ENCODE measurements around the gene TCEANC2. TPM values are rescaled to one million over a fixed set of nuclear protein-coding genes. Genes with fewer than 3 reads are reported as not detected.

Gene TCEANC2
- total RNA-seq, 4 donors from 2014 or later = 1.5 to 7.3 (median 3.2) TPM

GRCh38 chr1:54051933-54052430, 1.4 kb upstream of the TCEANC2 start:
- peak overlapping the region; percentile 73 to 90 for H3K4me3 ChIP-seq
- H3K27ac ChIP-seq = peak overlapping the region; percentile 90 to 91
- DNase-seq = no peak
- intact Hi-C loops (cut with DNase I; ENCODE audit: low total_unique reads) = no loop called here
- H3K27me3 ChIP-seq = no peaks in the 10 kb centered on the region
- no peaks in the 10 kb centered on the region for H3K36me3 ChIP-seq
- no peak for TF ChIP-seq POLR2A (IDR thresholded peaks at IDR 0.05)
- no peak for TF ChIP-seq CTCF (IDR thresholded peaks at IDR 0.05)
- peaks cover 0 to 4% of the 10 kb centered on the region in 2 donors for H3K4me1 ChIP-seq
- no peaks in the 10 kb centered on the region for H3K9me3 ChIP-seq

GRCh38 chr1:54052431-54052933, 926 bp upstream of the TCEANC2 start:
- peak; percentile 19 to 20 for DNase-seq
- no peaks in the 10 kb centered on the region for H3K27me3 ChIP-seq
- intact Hi-C loops (cut with DNase I; ENCODE audit: low total_unique reads) = no loop called here
- H3K27ac ChIP-seq = peak overlapping the region; percentile 90 to 91
- TF ChIP-seq CTCF (IDR thresholded peaks at IDR 0.05) (no peak), POLR2A (IDR thresholded peaks at IDR 0.05) (no peak)
- no peaks in the 10 kb centered on the region for H3K36me3 ChIP-seq
- peak overlapping the region; percentile 73 to 90 for H3K4me3 ChIP-seq
- H3K9me3 ChIP-seq = no peaks in the 10 kb centered on the region
- peaks cover 0 to 4% of the 10 kb centered on the region in 2 donors for H3K4me1 ChIP-seq

- DNase-seq = no peak
- no peaks in the 10 kb centered on the region for H3K27me3 ChIP-seq
- intact Hi-C loops (cut with DNase I; ENCODE audit: low total_unique reads) = no loop called here
- no peak for TF ChIP-seq POLR2A (IDR thresholded peaks at IDR 0.05)
- no peak for TF ChIP-seq CTCF (IDR thresholded peaks at IDR 0.05)
- H3K4me3 ChIP-seq = peak overlapping the region; percentile 73 to 90
- H3K9me3 ChIP-seq = no peaks in the 10 kb centered on the region
- H3K4me1 ChIP-seq = peaks cover 0 to 4% of the 10 kb centered on the region in 2 donors
- H3K27ac ChIP-seq = peak overlapping the region; percentile 90 to 91
- no peaks in the 10 kb centered on the region for H3K36me3 ChIP-seq
Measured at GRCh38 chr1:54053745-54054437, 483 bp downstream of the TCEANC2 start.

- intact Hi-C loops (cut with DNase I; ENCODE audit: low total_unique reads) = no loop called here
- Histone ChIP-seq H3K27me3 (no peaks in the 10 kb centered on the region), H3K36me3 (no peaks in the 10 kb centered on the region), H3K4me1 (peaks cover 0 to 4% of the 10 kb centered on the region in 2 donors), H3K27ac (peak overlapping the region in 1 of 2 donors; percentile 90), H3K4me3 (peak overlapping the region; percentile 73 to 90), H3K9me3 (no peaks in the 10 kb centered on the region)
- no peak for TF ChIP-seq CTCF (IDR thresholded peaks at IDR 0.05)
- TF ChIP-seq POLR2A (IDR thresholded peaks at IDR 0.05) = no peak
- DNase-seq = no peak
Measured at GRCh38 chr1:54054438-54054749, 986 bp downstream of the TCEANC2 start.

GRCh38 chr1:54064299-54064698, 10.9 kb downstream of the TCEANC2 start:
- Histone ChIP-seq H3K4me3 (no peak overlapping the region), H3K9me3 (no peaks in the 10 kb centered on the region), H3K36me3 (no peaks in the 10 kb centered on the region), H3K4me1 (no peaks in the 10 kb centered on the region), H3K27ac (no peak overlapping the region), H3K27me3 (no peaks in the 10 kb centered on the region)
- TF ChIP-seq POLR2A (IDR thresholded peaks at IDR 0.05) = no peak
- TF ChIP-seq CTCF (IDR thresholded peaks at IDR 0.05) = no peak
- intact Hi-C loops (cut with DNase I; ENCODE audit: low total_unique reads) = loop anchor here (10.0 kb wide), 1 partner anchor 751 kb away; no protein-coding TSS in a partner anchor
- DNase-seq = no peak

Data from uterus (tissue), 4 donors.